Activated B cell treated with CpG ODN at 0.5 μM for 24 hours (primary cell): ENCODE data around the gene XAB2. TPM values are rescaled to one million over a fixed set of nuclear protein-coding genes. Genes with fewer than 3 reads are reported as not detected.

Experiments
- ATAC-seq: fragments of 200-7000 bp; cut with Tn5 transposase; one replicate; pipeline ENCODE4 v1.10.0; 2021; ENCODE audit warnings: low read depth, mild to moderate bottlenecking, moderate library complexity
- CTCF ChIA-PET: fragments of 350-600 bp; sonication (Branson Sonifier 250); formaldehyde crosslinking; loops from one replicate; lab custom pipeline; 2021; ENCODE audit warnings: antibody characterized with exemption; lab: Charles Lee
- POLR2A ChIA-PET: fragments of 350-600 bp; sonication (Branson Sonifier 250); formaldehyde crosslinking; loops from one replicate; lab custom pipeline; 2021; ENCODE audit warnings: antibody characterized with exemption; lab: Charles Lee
- DNase-seq: peaks from one replicate; pipeline ENCODE4 v3.0.0; 2022
- H3K27ac Mint-ChIP-seq: one replicate; pipeline ENCODE4 v1.8.0; 2020; ENCODE audit warnings: mixed read lengths
- H3K27me3 Mint-ChIP-seq: one replicate; pipeline ENCODE4 v1.8.0; 2021; ENCODE audit warnings: mixed read lengths
- H3K36me3 Mint-ChIP-seq: one replicate; pipeline ENCODE4 v1.8.0; 2021; ENCODE audit warnings: low read depth, mixed read lengths
- H3K4me1 Mint-ChIP-seq: one replicate; pipeline ENCODE4 v1.8.0; 2021; ENCODE audit warnings: mixed read lengths
- H3K4me3 Mint-ChIP-seq: one replicate; pipeline ENCODE4 v1.8.0; 2020; ENCODE audit warnings: mild to moderate bottlenecking, mixed read lengths
- H3K9me3 Mint-ChIP-seq: one replicate; pipeline ENCODE4 v1.8.0; 2020; ENCODE audit warnings: mixed read lengths
- intact Hi-C: fragments of 100-400 bp; cut with micrococcal nuclease; formaldehyde crosslinking; loops from one replicate; pipeline ENCODE4 v1.15.1; 2024
- total RNA-seq: library from RNA; stranded (reverse); gene quantifications from 2 replicates; pipeline ENCODE4 v1.2.3, GENCODE V29; 2022
- TF ChIP-seq, protein P1 (sequence below): fragments of 200-600 bp; IDR thresholded peaks from one replicate; pipeline ENCODE4 v1.8.0; 2022; ENCODE audit warnings: antibody characterized with exemption, mild to moderate bottlenecking

The XAB2 gene
- total RNA-seq, 1 donor from 2014 or later, result 51.8 TPM

- no peak overlapping the region for H3K27ac Mint-ChIP-seq
- H3K36me3 Mint-ChIP-seq, result peaks cover 63% of the 10 kb centered on the region
- no peak overlapping the region for H3K4me3 Mint-ChIP-seq
Observed at GRCh38 chr19:7623725-7624603, 5.4 kb downstream of the XAB2 start.

GRCh38 chr19:7622933-7623685 lies 6.2 kb downstream of the XAB2 start:
- H3K9me3 Mint-ChIP-seq, result no peaks in the 10 kb centered on the region
- CTCF ChIA-PET, result no interaction called here
- no peak overlapping the region for H3K4me3 Mint-ChIP-seq
- DNase-seq, result no peak
- POLR2A ChIA-PET, result interaction anchor here (0.8 kb wide), 1 partner anchor 14 kb away, joined by 5 read pairs; no protein-coding TSS in a partner anchor
- no peak overlapping the region for H3K27ac Mint-ChIP-seq
- intact Hi-C loops, result no loop called here
- ATAC-seq, result no peak
- peaks cover 8% of the 10 kb centered on the region for H3K4me1 Mint-ChIP-seq
- peaks cover 71% of the 10 kb centered on the region for H3K36me3 Mint-ChIP-seq
- TF ChIP-seq, protein P1, sequence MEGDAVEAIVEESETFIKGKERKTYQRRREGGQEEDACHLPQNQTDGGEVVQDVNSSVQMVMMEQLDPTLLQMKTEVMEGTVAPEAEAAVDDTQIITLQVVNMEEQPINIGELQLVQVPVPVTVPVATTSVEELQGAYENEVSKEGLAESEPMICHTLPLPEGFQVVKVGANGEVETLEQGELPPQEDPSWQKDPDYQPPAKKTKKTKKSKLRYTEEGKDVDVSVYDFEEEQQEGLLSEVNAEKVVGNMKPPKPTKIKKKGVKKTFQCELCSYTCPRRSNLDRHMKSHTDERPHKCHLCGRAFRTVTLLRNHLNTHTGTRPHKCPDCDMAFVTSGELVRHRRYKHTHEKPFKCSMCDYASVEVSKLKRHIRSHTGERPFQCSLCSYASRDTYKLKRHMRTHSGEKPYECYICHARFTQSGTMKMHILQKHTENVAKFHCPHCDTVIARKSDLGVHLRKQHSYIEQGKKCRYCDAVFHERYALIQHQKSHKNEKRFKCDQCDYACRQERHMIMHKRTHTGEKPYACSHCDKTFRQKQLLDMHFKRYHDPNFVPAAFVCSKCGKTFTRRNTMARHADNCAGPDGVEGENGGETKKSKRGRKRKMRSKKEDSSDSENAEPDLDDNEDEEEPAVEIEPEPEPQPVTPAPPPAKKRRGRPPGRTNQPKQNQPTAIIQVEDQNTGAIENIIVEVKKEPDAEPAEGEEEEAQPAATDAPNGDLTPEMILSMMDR, result no peak
- no peaks in the 10 kb centered on the region for H3K27me3 Mint-ChIP-seq

More at GRCh38 chr19:7623725-7624603, 5.4 kb downstream of the XAB2 start:
- Mint-ChIP-seq H3K9me3 (no peaks in the 10 kb centered on the region), H3K4me1 (peaks cover 16% of the 10 kb centered on the region), H3K27me3 (no peaks in the 10 kb centered on the region)
- TF ChIP-seq, protein P1, result no peak
- intact Hi-C loops, result no loop called here
- ChIA-PET POLR2A (interaction anchor here (0.7 kb wide), 1 partner anchor 16 kb away, joined by 10 read pairs; no protein-coding TSS in a partner anchor), CTCF (no interaction called here)
- DNase-seq, result no peak
- no peak for ATAC-seq

DNA sequence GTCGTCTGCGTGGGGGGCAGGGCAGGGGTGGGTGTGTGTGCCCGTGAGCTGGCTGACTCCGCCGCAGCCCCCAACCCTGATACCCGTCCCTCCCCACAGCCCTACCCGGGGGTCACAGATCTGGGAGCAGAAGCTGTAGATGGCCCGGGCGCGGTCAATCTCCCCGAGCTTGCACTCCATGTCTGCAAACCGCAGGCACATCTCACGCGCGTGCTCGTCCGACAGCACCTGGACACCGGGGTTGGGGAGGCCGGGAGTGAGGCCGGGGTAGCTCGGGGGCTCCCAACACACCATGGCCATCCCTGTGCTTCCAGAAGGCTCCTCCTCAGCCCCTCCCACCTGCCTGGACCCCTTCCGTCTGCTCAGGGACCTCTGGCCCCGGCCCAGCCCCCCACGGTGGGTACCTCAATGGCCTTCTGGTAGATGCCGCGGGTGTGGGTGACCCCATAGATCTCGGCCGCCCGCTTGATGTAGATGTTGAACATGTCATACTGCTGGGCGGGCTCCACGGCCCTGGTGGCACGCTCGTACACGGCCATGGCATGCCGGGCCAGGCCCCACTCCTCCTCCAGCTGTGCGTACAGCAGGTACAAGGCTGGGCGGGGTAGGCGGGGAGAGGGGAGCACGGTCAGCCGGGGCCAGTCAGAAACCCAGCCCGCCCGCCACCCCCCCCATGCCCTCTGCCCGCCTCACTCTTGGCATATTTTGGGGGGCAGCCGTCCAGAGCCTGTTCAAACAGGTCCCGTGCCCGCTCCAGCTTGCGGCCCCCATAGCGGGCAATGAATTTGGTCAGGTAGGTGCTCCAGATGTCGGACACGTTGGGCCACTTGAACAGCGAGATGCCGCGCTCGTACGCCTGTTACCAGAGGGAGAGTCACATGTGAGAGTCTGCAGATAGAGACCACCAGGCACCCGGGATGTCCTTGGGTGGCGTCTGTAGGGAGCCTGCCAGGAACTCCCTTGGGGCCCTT lies 8.6 kb downstream of the XAB2 start:
- H3K9me3 Mint-ChIP-seq, result no peaks in the 10 kb centered on the region
- H3K36me3 Mint-ChIP-seq, result peaks cover 67% of the 10 kb centered on the region
- ChIA-PET CTCF (no interaction called here), POLR2A (no interaction called here)
- no peaks in the 10 kb centered on the region for H3K4me1 Mint-ChIP-seq
- H3K4me3 Mint-ChIP-seq, result no peak overlapping the region
- no peak overlapping the region for H3K27ac Mint-ChIP-seq
- ATAC-seq (no peak), DNase-seq (no peak)
- H3K27me3 Mint-ChIP-seq, result no peaks in the 10 kb centered on the region
- intact Hi-C loops, result no loop called here
- TF ChIP-seq, protein P1, result no peak

- Mint-ChIP-seq H3K4me1 (no peaks in the 10 kb centered on the region), H3K27ac (no peak overlapping the region), H3K9me3 (no peaks in the 10 kb centered on the region), H3K36me3 (peaks cover 61% of the 10 kb centered on the region), H3K27me3 (no peaks in the 10 kb centered on the region), H3K4me3 (no peak overlapping the region)
- no peak for ATAC-seq
- POLR2A ChIA-PET, result no interaction called here
- intact Hi-C loops, result no loop called here
- CTCF ChIA-PET, result no interaction called here
- no peak for DNase-seq
- TF ChIP-seq, protein P1, result no peak
Observed at GRCh38 chr19:7619671-7620441, 9.5 kb downstream of the XAB2 start.
